ENCODE measurements around the gene ABAT.

- TF ChIP-seq CTCF (conservative IDR thresholded peaks at IDR 0.05; ENCODE audit: low read depth, low read length) (no peak), EZH2 (IDR thresholded peaks at IDR 0.05; ENCODE audit: borderline replicate concordance, low read depth, low read length, poor library complexity, severe bottlenecking) (no peak)
Observed at GRCh38 chr16:8763083-8763482, 88.7 kb downstream of the ABAT start.
